ENCODE measurements around the gene PLS3. TPM values are rescaled to one million over a fixed set of nuclear protein-coding genes. Genes with fewer than 3 reads are reported as not detected.

PLS3 gene
- total and polyA plus RNA-seq, 11 donors: 17.5 to 61.8 (median 36.6) TPM

DNA sequence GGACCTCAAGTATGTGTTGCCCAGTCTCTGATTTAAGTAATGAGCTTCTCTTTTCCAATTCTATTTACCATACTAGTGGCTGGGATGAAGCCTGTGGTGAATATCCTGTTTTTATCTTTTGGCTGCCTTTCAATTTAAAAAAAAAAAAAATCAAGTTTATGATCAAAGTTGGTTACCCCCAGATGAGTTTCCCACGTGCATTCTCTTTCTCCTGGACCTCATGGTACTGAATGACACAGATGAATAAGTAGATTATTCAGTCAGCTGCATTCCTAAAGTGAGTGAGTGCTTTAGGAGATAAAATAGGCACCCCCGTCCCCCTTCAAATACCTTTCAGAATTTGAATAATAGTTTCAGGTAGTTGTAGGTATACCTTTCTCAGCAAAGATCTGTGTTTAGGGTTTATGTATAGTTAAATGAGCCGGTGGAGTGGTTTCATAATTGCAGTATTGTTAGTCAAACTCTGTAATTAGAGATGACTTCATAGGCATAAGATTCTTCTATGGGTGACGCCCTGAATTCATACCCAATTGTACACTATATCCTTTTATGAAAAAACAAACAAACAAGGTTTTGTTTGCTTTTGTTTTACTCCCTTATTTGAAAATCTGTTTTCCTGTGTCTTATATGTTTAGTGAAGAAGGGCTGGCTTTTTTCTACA, 41.9 kb downstream of the PLS3 start:
- intact Hi-C loops (cut with DNase I): no loop called here
- H3K27me3 ChIP-seq: peaks cover 0 to 13% (median 0%) of the 10 kb centered on the region in 9 donors
- TF ChIP-seq, protein P1, sequence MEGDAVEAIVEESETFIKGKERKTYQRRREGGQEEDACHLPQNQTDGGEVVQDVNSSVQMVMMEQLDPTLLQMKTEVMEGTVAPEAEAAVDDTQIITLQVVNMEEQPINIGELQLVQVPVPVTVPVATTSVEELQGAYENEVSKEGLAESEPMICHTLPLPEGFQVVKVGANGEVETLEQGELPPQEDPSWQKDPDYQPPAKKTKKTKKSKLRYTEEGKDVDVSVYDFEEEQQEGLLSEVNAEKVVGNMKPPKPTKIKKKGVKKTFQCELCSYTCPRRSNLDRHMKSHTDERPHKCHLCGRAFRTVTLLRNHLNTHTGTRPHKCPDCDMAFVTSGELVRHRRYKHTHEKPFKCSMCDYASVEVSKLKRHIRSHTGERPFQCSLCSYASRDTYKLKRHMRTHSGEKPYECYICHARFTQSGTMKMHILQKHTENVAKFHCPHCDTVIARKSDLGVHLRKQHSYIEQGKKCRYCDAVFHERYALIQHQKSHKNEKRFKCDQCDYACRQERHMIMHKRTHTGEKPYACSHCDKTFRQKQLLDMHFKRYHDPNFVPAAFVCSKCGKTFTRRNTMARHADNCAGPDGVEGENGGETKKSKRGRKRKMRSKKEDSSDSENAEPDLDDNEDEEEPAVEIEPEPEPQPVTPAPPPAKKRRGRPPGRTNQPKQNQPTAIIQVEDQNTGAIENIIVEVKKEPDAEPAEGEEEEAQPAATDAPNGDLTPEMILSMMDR (IDR thresholded peaks at IDR 0.05): no peak
- TF ChIP-seq POLR2A (IDR thresholded peaks at IDR 0.05): no peak
- ATAC-seq: peak in 3 of 4 donors; percentile 47 to 77 (median 69)
- peaks cover 0 to 25% (median 0%) of the 10 kb centered on the region in 9 donors for H3K36me3 ChIP-seq
- H3K4me1 ChIP-seq: peaks cover 0 to 61% (median 15%) of the 10 kb centered on the region in 12 donors
- DNase-seq: no peak
- no peak overlapping the region for H3K4me3 ChIP-seq
- no peaks in the 10 kb centered on the region for H3K9me3 ChIP-seq
- 26 to 34% (median 28%) methylated on average over 4 of the region's 4 CpGs for WGBS, 4 donors
- peak overlapping the region in 11 of 12 donors; percentile 28 to 75 (median 65) for H3K27ac ChIP-seq

DNA sequence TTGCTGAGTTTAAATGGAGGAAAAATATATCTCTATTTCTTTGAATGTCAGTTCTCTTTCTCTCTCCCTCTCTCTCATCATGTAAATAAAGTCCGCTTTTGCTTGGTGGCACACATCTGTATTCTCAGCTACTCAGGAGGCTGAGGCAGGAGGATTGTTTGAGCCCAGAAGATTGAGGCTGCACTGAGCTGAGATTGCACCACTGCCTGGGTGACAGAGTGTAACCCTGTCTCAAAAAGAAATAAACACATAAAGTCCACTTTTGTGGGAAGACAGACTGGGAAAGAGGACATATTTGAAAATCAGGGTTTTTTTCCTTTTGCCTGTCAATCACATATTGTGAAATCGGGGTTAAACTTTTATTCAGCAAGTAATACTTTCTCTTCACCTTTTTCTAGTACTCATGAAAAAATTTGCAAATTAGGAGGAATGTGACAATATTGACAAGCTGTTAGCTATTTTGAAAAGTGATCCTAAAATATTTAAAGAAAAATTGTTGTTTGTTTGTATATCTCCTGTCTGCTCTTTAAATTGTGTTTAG, 42.6 kb downstream of the PLS3 start:
- Histone ChIP-seq H3K4me3 (no peak overlapping the region), H3K27me3 (peaks cover 0 to 18% (median 0%) of the 10 kb centered on the region in 9 donors), H3K27ac (peak overlapping the region in 10 of 12 donors; percentile 28 to 75 (median 68)), H3K9me3 (no peaks in the 10 kb centered on the region), H3K4me1 (peaks cover 0 to 55% (median 14%) of the 10 kb centered on the region in 12 donors), H3K36me3 (peaks cover 0 to 31% (median 0%) of the 10 kb centered on the region in 9 donors)
- no peak for TF ChIP-seq POLR2A (IDR thresholded peaks at IDR 0.05)
- TF ChIP-seq, protein P1 (IDR thresholded peaks at IDR 0.05): no peak
- WGBS, 4 donors: 82 to 94% (median 88%) methylated on average over 2 of the region's 2 CpGs
- intact Hi-C loops (cut with DNase I): no loop called here
- no peak for DNase-seq
- no peak for ATAC-seq

DNA sequence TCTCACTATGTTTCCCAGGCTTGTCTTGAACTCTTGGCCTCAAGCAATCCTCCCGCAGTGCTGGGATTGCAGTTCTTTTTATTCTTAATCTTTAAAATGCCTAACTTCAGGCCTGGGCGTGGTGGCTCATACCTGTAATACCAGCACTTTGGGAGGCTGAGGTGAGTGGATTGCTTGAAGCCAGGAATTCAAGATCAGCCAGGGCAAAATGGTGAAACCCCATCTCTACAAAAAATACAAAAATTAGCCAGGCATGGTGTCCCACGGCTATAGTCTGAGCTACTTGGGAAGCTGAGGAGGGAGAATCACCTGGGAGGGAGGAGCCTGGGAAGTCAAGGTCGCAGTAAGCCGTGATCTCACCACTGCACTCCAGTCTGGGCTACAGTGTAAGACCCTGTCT, 45.9 kb downstream of the PLS3 start:
- 65 to 90% (median 75%) methylated on average over 5 of the region's 5 CpGs for WGBS, 4 donors
- ATAC-seq: no peak

DNA sequence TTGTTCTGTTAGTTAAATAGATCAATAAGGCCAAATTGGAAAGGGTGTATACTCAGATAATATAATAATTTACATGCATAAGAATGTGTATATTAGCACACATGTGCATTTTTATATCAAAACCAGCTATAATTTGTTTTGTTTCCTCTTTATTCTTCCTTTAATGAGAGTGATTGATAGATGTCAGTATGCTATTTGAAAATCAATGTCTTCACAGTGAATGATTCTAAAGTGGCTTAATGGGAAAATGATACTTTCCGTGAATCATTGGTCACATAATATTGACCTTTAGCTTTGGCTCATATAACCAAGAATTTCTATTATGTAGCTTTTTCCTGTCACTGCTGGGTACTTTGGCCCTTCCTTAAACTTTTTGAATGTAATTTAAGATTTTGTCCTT, 48.6 kb downstream of the PLS3 start:
- no peak for DNase-seq
- peaks cover 0 to 50% (median 4%) of the 10 kb centered on the region in 12 donors for H3K4me1 ChIP-seq
- TF ChIP-seq POLR2A (IDR thresholded peaks at IDR 0.05): no peak
- H3K36me3 ChIP-seq: peaks cover 0 to 53% (median 8%) of the 10 kb centered on the region in 9 donors
- H3K27me3 ChIP-seq: peaks cover 0 to 48% (median 0%) of the 10 kb centered on the region in 9 donors
- no peak overlapping the region for H3K27ac ChIP-seq
- H3K4me3 ChIP-seq: no peak overlapping the region
- no peak for ATAC-seq
- WGBS, 4 donors: 63 to 81% (median 79%) methylated on average over 1 of the region's 1 CpG
- H3K9me3 ChIP-seq: no peaks in the 10 kb centered on the region
- intact Hi-C loops (cut with DNase I): loop anchor here in 1 of 10 donors (10.0 kb wide), 1 partner anchor 45 kb away; the partner anchor contains the start of gene PLS3

More for the DNA sequence above, 45.9 kb downstream of the PLS3 start:
- intact Hi-C loops (cut with DNase I): no loop called here
- Histone ChIP-seq H3K27me3 (peaks cover 0 to 36% (median 0%) of the 10 kb centered on the region in 9 donors), H3K36me3 (peaks cover 0 to 49% (median 8%) of the 10 kb centered on the region in 9 donors), H3K9me3 (no peaks in the 10 kb centered on the region), H3K27ac (no peak overlapping the region), H3K4me1 (peaks cover 0 to 52% (median 5%) of the 10 kb centered on the region in 12 donors), H3K4me3 (no peak overlapping the region)
- no peak for TF ChIP-seq POLR2A (IDR thresholded peaks at IDR 0.05)
- TF ChIP-seq, protein P1 (IDR thresholded peaks at IDR 0.05): no peak
- no peak for DNase-seq
